DND-41 (cell line): ENCODE measurements around the gene ACTR1A.

Experiments
- CTCF ChIP-seq: IDR thresholded peaks from 2 replicates; pipeline ENCODE4 v1.5.1; 2012; ENCODE audit warnings: borderline replicate concordance, low read length, moderate library complexity, mild to moderate bottlenecking; ENCODE audit not compliant: poor library complexity, severe bottlenecking; ENCODE audit errors: extremely low read depth
- EZH2 ChIP-seq: IDR thresholded peaks from 3 replicates; pipeline ENCODE4 v1.6.1; 2012; ENCODE audit warnings: borderline replicate concordance, low read depth, mild to moderate bottlenecking, moderate library complexity, low read length, inconsistent platforms; ENCODE audit not compliant: severe bottlenecking

GRCh38 chr10:102480396-102480795, 22.1 kb downstream of the ACTR1A start:
- TF ChIP-seq EZH2 (no peak), CTCF (no peak)
